Esophagus muscularis mucosa (tissue), 4 donors: ENCODE data around the gene MB.

Source experiments
- EP300 ChIP-seq: sonication (generic); formaldehyde crosslinking; IDR thresholded peaks from one replicate; pipeline ENCODE4 v1.6.1; 2017; ENCODE audit warnings: antibody characterized with exemption
- POLR2A ChIP-seq: fragments of 450-650 bp; IDR thresholded peaks from one replicate; pipeline ENCODE4 v1.6.1; 2017; ENCODE audit warnings: antibody characterized with exemption, moderate library complexity, mild to moderate bottlenecking, low read depth
- POLR2AphosphoS5 ChIP-seq, 2 donors: sonication (generic); formaldehyde crosslinking; IDR thresholded peaks; one replicate each; pipeline ENCODE4 v1.6.1; 2017; ENCODE audit warnings: antibody characterized with exemption in 2 of 2
- TF ChIP-seq, protein P1 (sequence below), 3 experiments: fragments of 200-600 bp in 2 of 3; fragments of 450-650 bp in 1 of 3; sonication (generic) in 2 of 3; IDR thresholded peaks; one replicate each; pipeline ENCODE4 v1.5.1; 2017 to 2019; ENCODE audit warnings: antibody characterized with exemption in 3 of 3, mild to moderate bottlenecking in 2 of 3, moderate library complexity in 1 of 3

- TF ChIP-seq, protein P1, sequence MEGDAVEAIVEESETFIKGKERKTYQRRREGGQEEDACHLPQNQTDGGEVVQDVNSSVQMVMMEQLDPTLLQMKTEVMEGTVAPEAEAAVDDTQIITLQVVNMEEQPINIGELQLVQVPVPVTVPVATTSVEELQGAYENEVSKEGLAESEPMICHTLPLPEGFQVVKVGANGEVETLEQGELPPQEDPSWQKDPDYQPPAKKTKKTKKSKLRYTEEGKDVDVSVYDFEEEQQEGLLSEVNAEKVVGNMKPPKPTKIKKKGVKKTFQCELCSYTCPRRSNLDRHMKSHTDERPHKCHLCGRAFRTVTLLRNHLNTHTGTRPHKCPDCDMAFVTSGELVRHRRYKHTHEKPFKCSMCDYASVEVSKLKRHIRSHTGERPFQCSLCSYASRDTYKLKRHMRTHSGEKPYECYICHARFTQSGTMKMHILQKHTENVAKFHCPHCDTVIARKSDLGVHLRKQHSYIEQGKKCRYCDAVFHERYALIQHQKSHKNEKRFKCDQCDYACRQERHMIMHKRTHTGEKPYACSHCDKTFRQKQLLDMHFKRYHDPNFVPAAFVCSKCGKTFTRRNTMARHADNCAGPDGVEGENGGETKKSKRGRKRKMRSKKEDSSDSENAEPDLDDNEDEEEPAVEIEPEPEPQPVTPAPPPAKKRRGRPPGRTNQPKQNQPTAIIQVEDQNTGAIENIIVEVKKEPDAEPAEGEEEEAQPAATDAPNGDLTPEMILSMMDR (IDR thresholded peaks at IDR 0.05), result no peak
- no peak for TF ChIP-seq POLR2AphosphoS5 (IDR thresholded peaks at IDR 0.05)
- no peak for TF ChIP-seq POLR2A
- TF ChIP-seq EP300, result no peak
These were observed 30.4 kb downstream of the MB start for GRCh38 chr22:35586771-35587170.
